GM12878 (cell line): ENCODE data around the gene ASIC4.

Experiments used
- ASH2L ChIP-seq: fragments of 300-600, 200-600 bp; sonication (generic); IDR thresholded peaks from 2 replicates; pipeline ENCODE4 v1.6.1; 2017; ENCODE audit warnings: low read depth, mild to moderate bottlenecking, borderline replicate concordance
- ATF2 ChIP-seq: IDR thresholded peaks from 2 replicates; pipeline ENCODE4 v1.6.1; 2012; ENCODE audit warnings: low read length, inconsistent platforms
- CHD2 ChIP-seq: IDR thresholded peaks from 2 replicates; pipeline ENCODE4 v1.6.1; 2011; ENCODE audit warnings: low read depth, low read length, improper control_type of control experiment, borderline replicate concordance
- DPF2 ChIP-seq: fragments of 450-650 bp; IDR thresholded peaks from 2 replicates; pipeline ENCODE4 v1.6.1; 2017; ENCODE audit warnings: mild to moderate bottlenecking
- NFYB ChIP-seq: IDR thresholded peaks from 2 replicates; pipeline ENCODE4 v1.6.1; 2011; ENCODE audit warnings: low read depth, mild to moderate bottlenecking, low read length, improper control_type of control experiment, moderate library complexity; ENCODE audit not compliant: insufficient read depth
- PAX5 ChIP-seq: IDR thresholded peaks from 2 replicates; pipeline ENCODE4 v1.6.1; 2011; ENCODE audit warnings: low read depth, low read length, borderline replicate concordance
- POLR2A ChIP-seq: IDR thresholded peaks from 2 replicates; pipeline ENCODE4 v1.6.1; 2011; ENCODE audit warnings: low read depth, mild to moderate bottlenecking, low read length
- RCOR1 ChIP-seq: conservative IDR thresholded peaks from 2 replicates; pipeline ENCODE4 v1.6.1; 2012; ENCODE audit warnings: low read depth, low read length, improper control_type of control experiment
- YY1 ChIP-seq: IDR thresholded peaks from 2 replicates; pipeline ENCODE4 v1.6.1; 2011; ENCODE audit warnings: low read depth, mild to moderate bottlenecking, low read length
- ZSCAN29 ChIP-seq: fragments of 450-650 bp; IDR thresholded peaks from 2 replicates; pipeline ENCODE4 v1.6.1; 2017; ENCODE audit warnings: mild to moderate bottlenecking, moderate library complexity
- TF ChIP-seq, protein P1 (sequence below), 3 experiments: IDR thresholded peaks in 2 of 3; conservative IDR thresholded peaks in 1 of 3; 2 replicates each; pipeline ENCODE4 v1.5.1; 2011; ENCODE audit warnings: low read depth in 3 of 3, low read length in 3 of 3, mild to moderate bottlenecking in 3 of 3, control low read depth in 2 of 3, moderate library complexity in 2 of 3, inconsistent platforms in 1 of 3, mixed read lengths in 1 of 3; ENCODE audit not compliant: control insufficient read depth in 2 of 3, insufficient read depth in 1 of 3; ENCODE audit errors: extremely low read depth in 1 of 3
- TF ChIP-seq, protein P2 (sequence below): IDR thresholded peaks from 2 replicates; pipeline ENCODE4 v1.6.1; 2012; ENCODE audit warnings: mild to moderate bottlenecking, low read depth, low read length
- TF ChIP-seq, protein P3 (sequence below): fragments of 450-650 bp; IDR thresholded peaks from 2 replicates; pipeline ENCODE4 v1.6.1; 2016; ENCODE audit warnings: mild to moderate bottlenecking, moderate library complexity, borderline replicate concordance

DNA sequence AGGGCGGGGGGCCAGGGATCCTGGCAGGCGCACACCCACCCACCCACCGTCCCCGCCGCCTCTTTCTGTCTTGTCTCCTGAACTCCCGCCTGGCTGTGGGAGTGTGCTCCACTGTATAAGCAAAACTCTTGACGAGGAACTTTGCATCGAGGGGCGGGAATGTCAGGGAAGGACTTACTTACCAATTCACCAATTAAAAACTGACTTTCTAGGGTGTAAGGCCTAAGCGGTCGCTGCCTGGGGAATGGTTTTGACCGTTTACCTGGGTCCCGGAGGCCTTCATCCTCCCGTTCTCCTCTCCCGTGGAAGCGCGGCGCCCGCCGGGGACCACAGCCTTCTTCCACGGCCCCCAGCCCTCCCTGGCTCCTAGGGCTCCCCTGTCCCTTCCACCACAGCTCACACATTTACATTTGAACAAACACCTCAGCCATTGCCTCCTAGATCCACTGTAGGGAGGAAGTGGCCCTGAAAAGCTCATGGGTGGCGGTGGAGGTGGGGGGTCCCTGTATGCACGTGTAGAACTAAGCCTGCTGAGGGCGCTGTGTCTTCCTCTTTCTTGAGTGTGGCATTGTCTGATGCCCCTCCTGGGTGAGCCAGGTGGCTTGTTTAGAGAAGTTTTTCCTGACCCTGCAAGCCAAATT lies 8.9 kb downstream of the ASIC4 start:
- no peak for TF ChIP-seq ASH2L
- TF ChIP-seq, protein P1, sequence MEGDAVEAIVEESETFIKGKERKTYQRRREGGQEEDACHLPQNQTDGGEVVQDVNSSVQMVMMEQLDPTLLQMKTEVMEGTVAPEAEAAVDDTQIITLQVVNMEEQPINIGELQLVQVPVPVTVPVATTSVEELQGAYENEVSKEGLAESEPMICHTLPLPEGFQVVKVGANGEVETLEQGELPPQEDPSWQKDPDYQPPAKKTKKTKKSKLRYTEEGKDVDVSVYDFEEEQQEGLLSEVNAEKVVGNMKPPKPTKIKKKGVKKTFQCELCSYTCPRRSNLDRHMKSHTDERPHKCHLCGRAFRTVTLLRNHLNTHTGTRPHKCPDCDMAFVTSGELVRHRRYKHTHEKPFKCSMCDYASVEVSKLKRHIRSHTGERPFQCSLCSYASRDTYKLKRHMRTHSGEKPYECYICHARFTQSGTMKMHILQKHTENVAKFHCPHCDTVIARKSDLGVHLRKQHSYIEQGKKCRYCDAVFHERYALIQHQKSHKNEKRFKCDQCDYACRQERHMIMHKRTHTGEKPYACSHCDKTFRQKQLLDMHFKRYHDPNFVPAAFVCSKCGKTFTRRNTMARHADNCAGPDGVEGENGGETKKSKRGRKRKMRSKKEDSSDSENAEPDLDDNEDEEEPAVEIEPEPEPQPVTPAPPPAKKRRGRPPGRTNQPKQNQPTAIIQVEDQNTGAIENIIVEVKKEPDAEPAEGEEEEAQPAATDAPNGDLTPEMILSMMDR (IDR thresholded peaks at IDR 0.05 in 2 of 3, conservative IDR thresholded peaks at IDR 0.05 in 1 of 3; ENCODE audit: control insufficient read depth in 2 of 3, extremely low read depth in 1 of 3, insufficient read depth in 1 of 3, low read depth in 3 of 3, low read length in 3 of 3): no peak
- TF ChIP-seq DPF2: no peak
- no peak for TF ChIP-seq YY1
- no peak for TF ChIP-seq ATF2
- no peak for TF ChIP-seq POLR2A
- TF ChIP-seq, protein P2, sequence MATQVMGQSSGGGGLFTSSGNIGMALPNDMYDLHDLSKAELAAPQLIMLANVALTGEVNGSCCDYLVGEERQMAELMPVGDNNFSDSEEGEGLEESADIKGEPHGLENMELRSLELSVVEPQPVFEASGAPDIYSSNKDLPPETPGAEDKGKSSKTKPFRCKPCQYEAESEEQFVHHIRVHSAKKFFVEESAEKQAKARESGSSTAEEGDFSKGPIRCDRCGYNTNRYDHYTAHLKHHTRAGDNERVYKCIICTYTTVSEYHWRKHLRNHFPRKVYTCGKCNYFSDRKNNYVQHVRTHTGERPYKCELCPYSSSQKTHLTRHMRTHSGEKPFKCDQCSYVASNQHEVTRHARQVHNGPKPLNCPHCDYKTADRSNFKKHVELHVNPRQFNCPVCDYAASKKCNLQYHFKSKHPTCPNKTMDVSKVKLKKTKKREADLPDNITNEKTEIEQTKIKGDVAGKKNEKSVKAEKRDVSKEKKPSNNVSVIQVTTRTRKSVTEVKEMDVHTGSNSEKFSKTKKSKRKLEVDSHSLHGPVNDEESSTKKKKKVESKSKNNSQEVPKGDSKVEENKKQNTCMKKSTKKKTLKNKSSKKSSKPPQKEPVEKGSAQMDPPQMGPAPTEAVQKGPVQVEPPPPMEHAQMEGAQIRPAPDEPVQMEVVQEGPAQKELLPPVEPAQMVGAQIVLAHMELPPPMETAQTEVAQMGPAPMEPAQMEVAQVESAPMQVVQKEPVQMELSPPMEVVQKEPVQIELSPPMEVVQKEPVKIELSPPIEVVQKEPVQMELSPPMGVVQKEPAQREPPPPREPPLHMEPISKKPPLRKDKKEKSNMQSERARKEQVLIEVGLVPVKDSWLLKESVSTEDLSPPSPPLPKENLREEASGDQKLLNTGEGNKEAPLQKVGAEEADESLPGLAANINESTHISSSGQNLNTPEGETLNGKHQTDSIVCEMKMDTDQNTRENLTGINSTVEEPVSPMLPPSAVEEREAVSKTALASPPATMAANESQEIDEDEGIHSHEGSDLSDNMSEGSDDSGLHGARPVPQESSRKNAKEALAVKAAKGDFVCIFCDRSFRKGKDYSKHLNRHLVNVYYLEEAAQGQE: no peak
- TF ChIP-seq CHD2: no peak
- no peak for TF ChIP-seq PAX5
- no peak for TF ChIP-seq ZSCAN29
- TF ChIP-seq RCOR1: no peak
- TF ChIP-seq, protein P3, sequence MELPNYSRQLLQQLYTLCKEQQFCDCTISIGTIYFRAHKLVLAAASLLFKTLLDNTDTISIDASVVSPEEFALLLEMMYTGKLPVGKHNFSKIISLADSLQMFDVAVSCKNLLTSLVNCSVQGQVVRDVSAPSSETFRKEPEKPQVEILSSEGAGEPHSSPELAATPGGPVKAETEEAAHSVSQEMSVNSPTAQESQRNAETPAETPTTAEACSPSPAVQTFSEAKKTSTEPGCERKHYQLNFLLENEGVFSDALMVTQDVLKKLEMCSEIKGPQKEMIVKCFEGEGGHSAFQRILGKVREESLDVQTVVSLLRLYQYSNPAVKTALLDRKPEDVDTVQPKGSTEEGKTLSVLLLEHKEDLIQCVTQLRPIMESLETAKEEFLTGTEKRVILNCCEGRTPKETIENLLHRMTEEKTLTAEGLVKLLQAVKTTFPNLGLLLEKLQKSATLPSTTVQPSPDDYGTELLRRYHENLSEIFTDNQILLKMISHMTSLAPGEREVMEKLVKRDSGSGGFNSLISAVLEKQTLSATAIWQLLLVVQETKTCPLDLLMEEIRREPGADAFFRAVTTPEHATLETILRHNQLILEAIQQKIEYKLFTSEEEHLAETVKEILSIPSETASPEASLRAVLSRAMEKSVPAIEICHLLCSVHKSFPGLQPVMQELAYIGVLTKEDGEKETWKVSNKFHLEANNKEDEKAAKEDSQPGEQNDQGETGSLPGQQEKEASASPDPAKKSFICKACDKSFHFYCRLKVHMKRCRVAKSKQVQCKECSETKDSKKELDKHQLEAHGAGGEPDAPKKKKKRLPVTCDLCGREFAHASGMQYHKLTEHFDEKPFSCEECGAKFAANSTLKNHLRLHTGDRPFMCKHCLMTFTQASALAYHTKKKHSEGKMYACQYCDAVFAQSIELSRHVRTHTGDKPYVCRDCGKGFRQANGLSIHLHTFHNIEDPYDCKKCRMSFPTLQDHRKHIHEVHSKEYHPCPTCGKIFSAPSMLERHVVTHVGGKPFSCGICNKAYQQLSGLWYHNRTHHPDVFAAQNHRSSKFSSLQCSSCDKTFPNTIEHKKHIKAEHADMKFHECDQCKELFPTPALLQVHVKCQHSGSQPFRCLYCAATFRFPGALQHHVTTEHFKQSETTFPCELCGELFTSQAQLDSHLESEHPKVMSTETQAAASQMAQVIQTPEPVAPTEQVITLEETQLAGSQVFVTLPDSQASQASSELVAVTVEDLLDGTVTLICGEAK: no peak
- no peak for TF ChIP-seq NFYB
